Natural killer cell (primary cell): ENCODE measurements around the gene SELENOV. TPM values are rescaled to one million over a fixed set of nuclear protein-coding genes. Genes with fewer than 3 reads are reported as not detected.

Source experiments
- ATAC-seq, 3 donors: fragments of 150-1000 bp in 2 of 3; fragments of 200-7000 bp in 1 of 3; cut with Tn5 transposase; 1 replicate in 1 of 3; 2 replicates in 2 of 3; pipeline ENCODE4 v1.10.0; 2021; ENCODE audit warnings: mild to moderate bottlenecking in 2 of 3, moderate library complexity in 2 of 3
- DNase-seq, 2 donors: peaks; one replicate each; pipeline versions ENCODE4 v3.0.0 to v3.0.0-alpha.2; 2013 to 2021; ENCODE audit warnings: mixed read lengths in 1 of 2
- H3K27ac ChIP-seq: one replicate; pipeline ENCODE4 v1.5.1; 2013; ENCODE audit warnings: mild to moderate bottlenecking, low read length
- H3K27me3 ChIP-seq: one replicate; pipeline ENCODE4 v1.6.1; 2013; ENCODE audit warnings: low read length; ENCODE audit not compliant: control insufficient read depth, insufficient read depth
- H3K36me3 ChIP-seq: one replicate; pipeline ENCODE4 v1.6.1; 2013; ENCODE audit warnings: low read length; ENCODE audit not compliant: control insufficient read depth, insufficient read depth
- H3K4me1 ChIP-seq: one replicate; pipeline ENCODE4 v1.6.1; 2013; ENCODE audit warnings: low read length; ENCODE audit not compliant: control insufficient read depth, insufficient read depth
- H3K4me3 ChIP-seq: one replicate; pipeline ENCODE4 v1.5.1; 2013; ENCODE audit warnings: low read length
- H3K9me3 ChIP-seq: one replicate; pipeline ENCODE4 v1.6.1; 2013; ENCODE audit warnings: low read length; ENCODE audit not compliant: control insufficient read depth, insufficient read depth
- H3K27ac Mint-ChIP-seq, 2 donors: one replicate each; pipeline ENCODE4 v1.8.0; 2022; ENCODE audit warnings: mild to moderate bottlenecking in 2 of 2, mixed read lengths in 2 of 2, moderate library complexity in 1 of 2
- H3K27me3 Mint-ChIP-seq, 2 donors: one replicate each; pipeline ENCODE4 v1.8.0; 2022; ENCODE audit warnings: low read depth in 2 of 2, mixed read lengths in 2 of 2
- H3K36me3 Mint-ChIP-seq: one replicate; pipeline ENCODE4 v1.8.0; 2022; ENCODE audit warnings: mixed read lengths
- H3K4me1 Mint-ChIP-seq, 2 donors: one replicate each; pipeline ENCODE4 v1.8.0; 2022; ENCODE audit warnings: mixed read lengths in 2 of 2
- H3K4me3 Mint-ChIP-seq: one replicate; pipeline ENCODE4 v1.8.0; 2022; ENCODE audit warnings: mild to moderate bottlenecking, moderate library complexity, mixed read lengths
- H3K9me3 Mint-ChIP-seq, 2 donors: one replicate each; pipeline ENCODE4 v1.8.0; 2022; ENCODE audit warnings: mixed read lengths in 2 of 2
- CTCF ChIP-seq: fragments of 200-600 bp; IDR thresholded peaks from one replicate; pipeline ENCODE4 v1.8.0; 2022; ENCODE audit warnings: antibody characterized with exemption
- WGBS: methylation state at CpG from one replicate; pipeline ENCODE4 v1.1.7; 2013; ENCODE audit warnings: missing lambda C conversion rate; ENCODE audit not compliant: insufficient coverage; 5-methylcytosine and 5-hydroxymethylcytosine counted together
- intact Hi-C: fragments of 100-400 bp; cut with micrococcal nuclease; formaldehyde crosslinking; loops from one replicate; pipeline ENCODE4 v1.14.2; 2022
- total RNA-seq, 4 donors: library from RNA; stranded (reverse); fragments of 120-200 nt in 1 of 4; gene quantifications; one replicate each; pipeline versions ENCODE4 v1.2.3 to v1.2.4, GENCODE V29; 2013 to 2022

The SELENOV gene
- total RNA-seq, 3 donors from 2014 or later (not counting 1 experiment from before 2014, with no cell fraction given): not detected

GRCh38 chr19:39483141-39483540 is 31.8 kb upstream of the SELENOV start:
- peaks cover 19% of the 10 kb centered on the region for H3K4me1 ChIP-seq
- H3K4me1 Mint-ChIP-seq: peaks cover 20 to 28% of the 10 kb centered on the region in 2 donors
- no peaks in the 10 kb centered on the region for H3K9me3 ChIP-seq
- no peak for DNase-seq
- peaks cover 19% of the 10 kb centered on the region for H3K36me3 ChIP-seq
- no peak for TF ChIP-seq CTCF
- H3K27ac ChIP-seq: no peak overlapping the region
- no peaks in the 10 kb centered on the region for H3K9me3 Mint-ChIP-seq
- H3K4me3 Mint-ChIP-seq: peak overlapping the region; percentile 28
- H3K4me3 ChIP-seq: no peak overlapping the region
- 95% methylated on average over 3 of the region's 6 CpGs for WGBS
- no peaks in the 10 kb centered on the region for H3K27me3 Mint-ChIP-seq
- H3K27me3 ChIP-seq: no peaks in the 10 kb centered on the region
- intact Hi-C loops: loop anchor here (5.0 kb wide), 1 partner anchor 86 kb away; no protein-coding TSS in a partner anchor
- peak overlapping the region; percentile 14 to 20 for H3K27ac Mint-ChIP-seq
- no peaks in the 10 kb centered on the region for H3K36me3 Mint-ChIP-seq
- ATAC-seq: no peak

- Mint-ChIP-seq H3K4me3 (no peak overlapping the region), H3K27ac (no peak overlapping the region), H3K4me1 (peaks cover 0 to 6% of the 10 kb centered on the region in 2 donors), H3K27me3 (no peaks in the 10 kb centered on the region), H3K9me3 (no peaks in the 10 kb centered on the region), H3K36me3 (no peaks in the 10 kb centered on the region)
- no peaks in the 10 kb centered on the region for H3K27me3 ChIP-seq
- H3K36me3 ChIP-seq: peaks cover 45% of the 10 kb centered on the region
- WGBS: 99% methylated on average over 7 of the region's 10 CpGs
- DNase-seq: no peak
- intact Hi-C loops: no loop called here
- no peaks in the 10 kb centered on the region for H3K4me1 ChIP-seq
- no peaks in the 10 kb centered on the region for H3K9me3 ChIP-seq
- TF ChIP-seq CTCF: no peak
- H3K4me3 ChIP-seq: no peak overlapping the region
- no peak for ATAC-seq
- no peak overlapping the region for H3K27ac ChIP-seq
These were observed 25.2 kb upstream of the SELENOV start for GRCh38 chr19:39489756-39490155.

GRCh38 chr19:39492225-39492624 is 22.7 kb upstream of the SELENOV start:
- Mint-ChIP-seq H3K4me1 (no peaks in the 10 kb centered on the region), H3K36me3 (no peaks in the 10 kb centered on the region), H3K9me3 (no peaks in the 10 kb centered on the region), H3K27ac (no peak overlapping the region), H3K27me3 (peaks cover 9 to 10% of the 10 kb centered on the region in 2 donors), H3K4me3 (no peak overlapping the region)
- no peak overlapping the region for H3K4me3 ChIP-seq
- no peak overlapping the region for H3K27ac ChIP-seq
- H3K36me3 ChIP-seq: peaks cover 30% of the 10 kb centered on the region
- ATAC-seq (no peak), DNase-seq (no peak)
- H3K4me1 ChIP-seq: no peaks in the 10 kb centered on the region
- 96% methylated on average over 6 of the region's 6 CpGs for WGBS
- peaks cover 5% of the 10 kb centered on the region for H3K27me3 ChIP-seq
- intact Hi-C loops: no loop called here
- no peaks in the 10 kb centered on the region for H3K9me3 ChIP-seq
- TF ChIP-seq CTCF: no peak

- H3K4me1 Mint-ChIP-seq: peaks cover 0 to 2% of the 10 kb centered on the region in 2 donors
- no peaks in the 10 kb centered on the region for H3K9me3 ChIP-seq
- H3K36me3 ChIP-seq: peaks cover 30% of the 10 kb centered on the region
- intact Hi-C loops: no loop called here
- no peaks in the 10 kb centered on the region for H3K36me3 Mint-ChIP-seq
- DNase-seq: no peak
- H3K27me3 Mint-ChIP-seq: peaks cover 12% of the 10 kb centered on the region in 2 donors
- no peak overlapping the region for H3K4me3 ChIP-seq
- H3K4me3 Mint-ChIP-seq: no peak overlapping the region
- no peak for TF ChIP-seq CTCF
- H3K4me1 ChIP-seq: peaks cover 3% of the 10 kb centered on the region
- H3K27ac ChIP-seq: no peak overlapping the region
- ATAC-seq: no peak
- WGBS: 91% methylated on average over 1 of the region's 3 CpGs
- peaks cover 10% of the 10 kb centered on the region for H3K27me3 ChIP-seq
- no peaks in the 10 kb centered on the region for H3K9me3 Mint-ChIP-seq
- H3K27ac Mint-ChIP-seq: no peak overlapping the region
These were observed 22.2 kb upstream of the SELENOV start for GRCh38 chr19:39492788-39493187.
